GM13977 (cell line): Measurements from ENCODE around the gene CDKN2AIP.
"Not testable (repeated sequence)": the region's sequence is repeated elsewhere in the genome, so short reads cannot be mapped to it uniquely, and the experiment has no call there.

ENCODE experiments used
- DNase-seq: peaks from one replicate; pipeline ENCODE4 v3.0.0; 2012; ENCODE audit warnings: low spot score
- CTCF ChIP-seq: IDR thresholded peaks from 2 replicates; pipeline ENCODE4 v1.5.1; 2012; ENCODE audit warnings: mild to moderate bottlenecking, control low read depth; ENCODE audit not compliant: insufficient read depth; ENCODE audit errors: extremely low read depth, missing control alignments
- in situ Hi-C: fragments of 300-500 bp; cut with MboI; formaldehyde crosslinking; loops from one replicate; pipeline ENCODE4 v1.12.0; 2022; ENCODE audit warnings: low sequenced_read_pairs, low pct_unique_long_range_greater_than_20kb, mixed read lengths, inconsistent platforms; ENCODE audit not compliant: unreplicated experiment

CDKN2AIP gene

GRCh38 chr4:183470821-183471220 lies 26.4 kb downstream of the CDKN2AIP start:
- in situ Hi-C loops, result no loop called here
- TF ChIP-seq CTCF, result no peak
- no peak for DNase-seq

GRCh38 chr4:183471946-183472708 lies 27.7 kb downstream of the CDKN2AIP start:
- TF ChIP-seq CTCF, result peak; percentile 76
- DNase-seq, result peak; percentile 72
- in situ Hi-C loops, result no loop called here

DNA sequence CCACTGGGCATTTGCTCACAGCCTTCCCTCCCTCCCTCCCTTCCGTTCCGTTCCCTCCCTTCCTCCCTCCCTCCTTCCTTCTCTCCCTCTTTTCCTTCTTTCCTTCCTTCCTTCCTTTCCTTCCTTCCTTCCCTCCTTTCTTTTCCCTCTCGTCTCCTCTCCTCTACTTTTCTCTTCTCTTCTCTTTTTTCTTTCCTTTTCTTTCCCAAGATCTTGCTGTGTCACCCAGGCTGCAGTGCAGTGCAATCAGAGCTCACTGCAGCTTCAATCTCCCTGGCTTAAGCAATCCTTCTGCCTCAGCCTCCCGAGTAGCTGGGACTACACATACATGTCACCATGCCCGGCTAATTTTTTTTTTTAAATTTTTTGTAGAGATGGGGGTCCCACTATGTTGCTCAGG lies 33.7 kb downstream of the CDKN2AIP start:
- no peak for TF ChIP-seq CTCF
- in situ Hi-C loops, result no loop called here
- no peak for DNase-seq

- TF ChIP-seq CTCF, result no peak
- DNase-seq, result no peak
- in situ Hi-C loops, result no loop called here
Measured at GRCh38 chr4:183478926-183479325, 34.5 kb downstream of the CDKN2AIP start.

GRCh38 chr4:183482515-183483095 lies 38.2 kb downstream of the CDKN2AIP start:
- in situ Hi-C loops, DNase-seq: not testable (repeated sequence)

DNA sequence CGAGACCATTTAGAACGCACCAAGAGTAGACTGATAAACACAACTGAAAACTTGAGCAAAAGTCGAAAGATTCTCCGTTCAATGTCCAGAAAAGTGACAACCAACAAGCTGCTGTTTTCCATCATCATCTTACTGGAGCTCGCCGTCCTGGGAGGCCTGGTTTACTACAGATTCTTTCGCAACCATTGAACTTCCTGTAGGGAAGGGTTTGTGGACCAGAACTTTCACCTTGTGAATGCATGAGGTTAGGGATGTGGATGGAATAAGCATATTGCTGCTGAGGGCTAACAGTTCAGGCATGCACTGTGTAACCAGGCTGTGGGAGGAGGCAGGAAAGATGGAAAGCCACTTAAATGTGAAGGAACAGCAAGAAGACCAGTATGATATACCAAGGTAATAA lies 39.6 kb downstream of the CDKN2AIP start:
- in situ Hi-C loops, result no loop called here
- DNase-seq, result no peak
- no peak for TF ChIP-seq CTCF

DNA sequence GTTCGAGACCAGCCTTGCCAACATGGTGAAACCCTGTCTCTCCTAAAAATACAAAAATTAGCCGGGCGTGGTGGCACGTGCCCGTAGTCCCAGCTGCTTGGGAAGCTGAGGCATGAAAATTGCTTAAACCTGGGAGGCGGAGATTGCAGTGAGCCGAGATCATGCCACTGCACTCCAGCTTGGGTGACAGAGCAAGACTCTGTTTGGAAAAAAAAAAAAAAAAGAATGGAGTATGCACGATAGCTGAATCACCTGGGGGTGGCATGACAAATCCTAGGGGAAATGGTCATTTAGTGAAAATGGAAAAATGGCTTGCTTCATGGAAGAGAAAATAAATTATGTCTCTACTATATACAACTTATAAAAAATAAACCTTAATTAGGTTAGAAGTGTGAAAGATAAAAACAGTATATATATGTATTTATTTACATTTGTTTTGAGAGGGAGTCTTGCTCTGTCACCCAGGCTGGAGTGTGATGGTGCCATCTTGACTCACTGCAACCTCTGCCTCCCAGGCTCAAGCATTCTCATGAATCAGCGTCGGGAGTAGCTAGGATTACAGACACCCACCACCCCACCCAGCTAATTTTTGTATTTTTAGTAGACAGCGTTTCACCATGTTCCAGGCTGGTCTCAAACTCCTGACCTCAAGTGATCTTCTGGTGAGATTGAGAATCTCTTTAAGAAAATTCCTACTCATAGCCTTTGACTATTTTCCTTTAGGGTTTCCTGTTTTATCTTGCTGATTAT lies 41.1 kb downstream of the CDKN2AIP start:
- in situ Hi-C loops, result no loop called here
- DNase-seq, result no peak
- no peak for TF ChIP-seq CTCF
